ENCODE results near the gene GRK4.
"Not testable (repeated sequence)": the region's sequence is repeated elsewhere in the genome, so short reads cannot be mapped to it uniquely, and the experiment has no call there.

GRK4 gene

DNA sequence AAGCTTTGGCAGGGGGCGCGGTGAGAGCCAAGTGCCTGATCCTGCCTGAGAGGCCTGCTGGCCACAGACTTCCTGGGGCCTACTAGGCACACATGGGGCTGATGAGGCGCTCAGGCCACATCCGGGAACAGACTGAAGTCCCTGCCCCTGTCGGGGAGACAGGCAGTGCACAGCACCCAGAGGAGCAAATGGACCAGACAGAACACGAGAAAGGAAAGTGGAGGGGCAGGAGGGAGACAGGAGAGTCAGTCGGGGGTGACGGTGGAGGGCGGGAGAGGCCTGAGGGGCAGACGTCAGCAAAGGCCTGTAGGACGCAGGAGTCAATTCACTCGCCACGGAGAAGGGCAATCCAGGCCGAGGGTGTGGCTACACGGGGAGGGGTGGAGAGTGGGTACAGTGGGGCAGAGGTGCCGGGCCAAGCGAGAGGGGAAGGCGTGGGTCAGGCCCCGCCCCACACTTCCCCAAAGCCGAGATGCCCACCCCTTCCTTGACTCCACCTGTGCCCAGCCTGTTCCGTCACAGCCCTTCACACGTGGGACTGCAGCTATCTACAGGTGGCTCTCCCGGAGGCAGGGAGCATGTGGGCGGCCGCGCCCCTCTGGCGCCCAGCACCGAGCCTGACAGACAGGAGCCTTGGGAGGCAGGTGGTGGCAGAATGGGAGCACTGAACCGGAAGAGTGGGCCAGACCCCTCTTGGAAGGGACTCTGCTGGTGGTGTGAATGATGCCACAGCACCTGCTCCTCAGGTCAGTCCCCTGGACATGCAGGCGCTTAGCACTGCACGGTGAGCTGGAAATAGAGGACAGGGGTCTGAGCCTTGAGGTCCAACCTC lies 20.6 kb upstream of the GRK4 start:
- no peak for DNase-seq

DNA sequence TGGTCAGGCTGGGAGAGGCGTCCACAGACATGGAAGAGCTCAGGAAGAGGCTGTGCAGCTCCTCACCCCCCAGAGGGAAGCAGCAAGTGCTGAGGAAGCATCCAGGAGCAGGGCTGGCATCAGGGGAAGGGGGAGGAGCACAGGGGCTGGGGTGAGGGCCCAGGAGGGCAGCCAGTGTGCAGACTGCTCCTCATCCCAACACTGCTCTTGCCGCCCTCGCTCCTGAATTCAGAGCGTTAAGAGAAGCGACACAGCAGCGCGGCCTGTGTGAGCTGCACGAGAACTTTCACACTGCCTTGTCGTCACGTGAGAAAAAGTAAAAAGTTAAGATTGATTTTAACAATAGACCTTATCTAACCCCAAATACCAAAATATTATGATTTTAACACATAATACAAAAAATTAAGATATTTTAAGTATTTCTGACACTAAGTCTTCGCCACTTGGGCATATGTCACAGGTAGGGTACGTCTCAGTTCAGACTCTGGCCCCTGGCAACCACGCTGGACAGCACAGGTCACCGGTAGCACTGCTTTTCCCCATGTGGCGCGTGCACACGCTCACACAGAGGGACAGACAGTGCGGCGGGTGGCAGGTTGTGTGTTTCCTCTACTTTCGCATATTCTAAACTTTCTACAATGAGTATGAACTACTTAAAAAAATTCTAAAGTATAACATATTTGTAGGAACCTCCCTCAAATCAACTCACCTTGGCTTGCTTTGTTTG lies 19.8 kb upstream of the GRK4 start:
- no peak for DNase-seq

DNA sequence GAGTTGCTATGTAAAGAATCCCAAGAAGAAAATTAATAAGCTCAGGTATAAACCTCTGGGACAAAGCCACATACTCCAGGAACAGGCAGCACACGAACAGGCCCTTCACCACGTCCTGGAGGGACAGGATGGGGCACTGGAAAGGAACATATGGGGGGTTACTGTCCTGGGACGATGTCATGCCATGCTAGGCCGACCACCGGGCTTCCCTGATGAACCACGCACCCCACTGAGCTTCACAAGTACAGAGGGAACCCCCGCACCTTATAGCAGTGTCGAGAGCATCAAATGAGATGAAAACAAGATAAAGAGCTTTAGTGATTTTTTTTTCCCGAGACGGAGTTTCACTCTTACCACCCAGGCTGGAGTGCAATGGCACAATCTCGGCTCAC lies 19.3 kb upstream of the GRK4 start:
- no peak for DNase-seq

DNA sequence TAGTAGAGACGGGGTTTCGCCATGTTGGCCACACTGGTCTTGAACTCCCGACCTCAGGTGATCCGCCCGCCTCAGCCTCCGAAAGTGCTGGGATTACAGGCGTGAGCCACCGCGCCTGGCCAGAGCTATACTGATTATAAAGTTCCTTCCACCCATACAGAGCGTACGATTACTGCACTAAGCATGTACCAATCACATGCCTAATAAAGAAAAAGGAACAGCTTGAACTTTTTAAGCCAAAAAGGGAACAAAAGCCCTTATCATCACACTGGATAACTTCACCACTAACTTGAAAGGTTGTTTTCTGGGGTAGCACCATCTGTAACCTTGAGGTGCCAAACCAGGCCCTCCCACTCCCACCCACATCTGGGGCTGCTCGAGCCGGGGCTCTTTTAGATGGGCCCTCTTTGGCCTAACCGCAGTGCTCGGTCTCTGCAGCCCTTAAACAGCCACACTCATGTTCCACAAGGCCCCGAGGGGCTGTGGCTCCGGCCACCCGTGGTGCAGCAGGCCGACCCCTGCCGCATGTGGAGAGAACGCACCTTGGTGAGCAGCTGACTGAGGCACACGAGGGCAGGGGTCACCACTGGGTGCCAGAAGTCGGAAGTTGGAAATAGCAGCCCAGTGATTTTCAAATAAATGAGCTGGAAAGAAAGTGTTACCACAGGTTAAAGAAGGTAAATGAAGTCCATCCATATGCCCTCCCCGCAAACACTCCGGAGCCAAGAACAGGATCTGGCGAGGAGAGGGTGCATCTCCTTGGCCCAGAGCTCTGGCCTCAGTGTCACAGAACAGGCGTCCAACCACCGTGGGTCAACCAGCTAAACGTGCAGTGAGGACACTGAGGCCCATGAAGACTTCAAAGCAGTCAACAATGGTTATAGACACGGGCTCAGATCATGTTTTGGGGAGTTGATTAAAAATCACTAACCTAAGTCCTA lies 18.5 kb upstream of the GRK4 start:
- no peak for DNase-seq

DNA sequence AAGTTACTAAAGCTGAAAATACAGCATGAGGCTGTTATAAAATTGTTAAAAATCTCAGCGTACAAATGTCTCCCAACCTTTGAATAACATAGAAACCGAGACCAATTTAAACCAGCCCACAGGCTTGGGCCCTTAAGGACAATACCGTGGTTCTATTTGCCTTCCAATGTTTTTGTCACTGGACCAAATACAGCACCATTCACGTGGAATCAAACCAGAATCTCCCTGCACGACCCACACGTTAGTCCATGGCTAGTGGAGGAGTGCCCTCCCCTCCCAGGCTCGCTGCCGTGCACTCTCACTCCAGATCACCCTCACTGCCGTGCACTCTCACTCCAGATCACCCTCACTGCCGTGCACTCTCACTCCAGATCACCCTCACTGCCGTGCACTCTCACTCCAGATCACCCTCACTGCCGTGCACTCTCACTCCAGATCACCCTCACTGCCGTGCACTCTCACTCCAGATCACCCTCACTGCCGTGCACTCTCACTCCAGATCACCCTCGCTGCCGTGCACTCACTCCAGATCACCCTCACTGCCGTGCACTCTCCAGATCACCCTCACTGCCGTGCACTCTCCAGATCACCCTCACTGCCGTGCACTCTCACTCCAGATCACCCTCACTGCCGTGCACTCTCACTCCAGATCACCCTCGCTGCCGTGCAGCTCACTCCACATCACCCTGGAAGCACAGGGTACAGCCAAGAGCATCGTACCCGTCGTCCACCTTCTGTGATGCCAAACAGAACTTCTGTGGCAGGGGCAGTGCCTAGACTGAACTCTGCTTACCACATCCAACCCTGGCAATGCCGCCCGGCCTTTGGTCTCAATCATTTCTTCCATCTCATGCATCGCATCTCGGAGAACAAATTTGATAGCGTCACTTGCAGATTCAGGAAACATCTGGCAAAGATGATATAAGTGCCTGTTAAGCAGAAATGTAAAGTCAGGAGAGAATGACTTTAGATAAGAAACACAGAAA lies 17.5 kb upstream of the GRK4 start:
- DNase-seq = not testable (repeated sequence)

DNA sequence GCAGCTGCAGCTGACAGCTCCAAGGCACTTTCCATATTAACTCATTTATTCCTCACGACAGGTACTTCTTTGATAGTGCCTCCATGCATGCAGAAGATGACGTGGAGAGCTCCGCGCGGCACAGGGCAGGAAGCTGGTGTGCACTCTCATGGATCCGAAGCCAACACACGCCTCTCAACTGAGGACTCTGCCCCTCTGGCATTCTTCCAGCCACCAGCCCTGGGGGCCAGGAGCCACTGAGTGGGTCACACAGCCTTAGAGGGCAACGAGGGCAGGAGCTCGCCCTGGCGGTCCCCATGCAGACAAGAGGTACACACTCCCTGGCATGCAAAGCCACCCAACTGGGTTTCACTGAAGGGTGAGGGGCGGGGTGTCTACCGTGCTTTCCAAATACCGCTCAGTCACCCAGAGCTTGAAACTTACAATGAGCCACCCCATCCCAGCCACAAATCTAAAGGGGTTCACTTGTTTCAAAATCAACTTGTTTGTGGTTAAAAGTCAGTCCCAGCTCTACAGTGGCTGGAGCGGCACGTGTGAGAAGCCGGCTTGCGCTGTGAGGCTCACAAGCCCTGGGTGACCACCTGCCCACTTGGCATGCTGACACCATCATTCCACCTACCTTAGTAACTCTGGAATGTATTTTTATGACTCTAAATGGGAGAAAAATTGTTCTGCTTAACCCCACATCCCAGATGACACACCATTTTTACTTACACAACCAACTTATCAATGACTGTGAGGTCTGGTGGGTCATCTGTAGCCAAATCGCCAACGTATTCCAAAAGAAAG lies 16.4 kb upstream of the GRK4 start:
- no peak for DNase-seq

DNA sequence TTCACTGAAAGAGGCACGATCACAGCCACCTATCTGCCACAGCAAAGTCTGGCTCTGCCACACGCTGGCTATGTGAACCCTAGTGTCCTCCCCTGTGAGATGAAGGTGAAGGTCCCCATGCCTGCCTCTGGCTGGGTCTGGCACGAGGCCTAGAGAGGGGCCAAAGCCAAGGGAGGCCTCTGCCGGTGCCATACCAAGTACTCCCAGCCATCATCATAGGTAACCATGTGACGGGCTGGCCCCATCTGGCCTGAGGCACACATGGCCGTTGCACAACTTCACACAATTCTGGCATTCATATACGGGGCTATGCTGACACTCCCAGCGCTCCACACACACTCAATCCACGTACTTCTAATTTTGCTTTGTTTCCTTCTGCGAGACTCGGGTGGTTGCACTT lies 15.4 kb upstream of the GRK4 start:
- no peak for DNase-seq

DNA sequence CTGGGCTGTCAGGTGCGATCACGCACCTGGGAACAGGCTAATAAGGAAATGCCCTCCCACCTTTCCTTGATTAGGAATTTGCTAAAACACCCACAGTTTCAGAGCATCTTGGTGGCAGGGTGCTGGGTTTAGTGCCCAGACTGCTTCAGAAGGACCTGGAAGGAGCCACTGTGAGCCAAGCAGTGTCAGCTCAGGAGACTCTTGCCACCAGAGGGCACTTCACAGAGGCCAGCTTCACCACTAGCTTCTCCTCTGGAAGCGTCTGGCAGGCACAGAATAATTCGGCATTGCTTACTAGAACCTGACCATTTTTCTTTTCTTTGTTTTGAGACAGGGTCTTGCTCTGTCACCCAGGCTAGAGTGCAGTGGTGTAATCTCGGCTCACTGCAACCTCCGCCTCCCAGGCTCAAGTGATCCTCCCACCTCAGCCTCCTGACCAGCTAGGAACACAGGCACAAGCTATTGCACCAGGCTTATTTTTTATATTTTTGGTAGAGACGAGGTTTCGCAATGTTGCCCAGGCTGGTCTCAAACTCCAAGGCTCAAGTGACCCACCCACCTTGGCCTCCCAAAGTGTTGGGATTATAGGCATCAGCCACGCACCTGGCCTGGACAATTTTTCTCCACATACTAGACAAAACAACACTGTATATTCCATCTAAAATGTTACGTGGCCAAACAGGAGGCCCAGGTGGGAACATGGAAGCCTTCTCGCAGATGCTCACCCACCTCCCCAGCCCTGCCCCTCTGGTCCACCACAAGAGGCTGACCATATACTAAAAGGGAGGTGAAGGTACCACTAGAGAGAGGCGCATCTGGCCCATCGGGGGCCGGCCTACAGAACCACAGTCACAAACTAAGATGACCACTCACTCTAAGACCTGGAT lies 14.2 kb upstream of the GRK4 start:
- DNase-seq = no peak

DNA sequence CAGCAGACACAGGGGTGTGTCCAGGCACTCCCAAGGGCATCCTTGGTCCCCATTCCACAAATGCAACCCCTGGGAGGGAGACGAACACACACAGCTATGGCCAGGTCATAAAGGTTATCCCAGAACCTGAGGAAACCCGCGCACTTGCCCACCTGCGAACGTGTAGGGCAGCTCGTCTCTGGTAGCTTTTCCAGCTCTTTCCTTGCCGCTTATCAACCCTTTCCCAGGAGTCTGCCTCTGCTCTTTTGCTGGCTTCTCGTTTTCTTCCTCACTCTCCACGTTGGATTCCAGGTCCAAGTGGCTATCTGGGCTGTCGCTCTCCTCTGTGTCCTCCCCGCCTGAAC lies 13.6 kb upstream of the GRK4 start:
- no peak for DNase-seq

DNA sequence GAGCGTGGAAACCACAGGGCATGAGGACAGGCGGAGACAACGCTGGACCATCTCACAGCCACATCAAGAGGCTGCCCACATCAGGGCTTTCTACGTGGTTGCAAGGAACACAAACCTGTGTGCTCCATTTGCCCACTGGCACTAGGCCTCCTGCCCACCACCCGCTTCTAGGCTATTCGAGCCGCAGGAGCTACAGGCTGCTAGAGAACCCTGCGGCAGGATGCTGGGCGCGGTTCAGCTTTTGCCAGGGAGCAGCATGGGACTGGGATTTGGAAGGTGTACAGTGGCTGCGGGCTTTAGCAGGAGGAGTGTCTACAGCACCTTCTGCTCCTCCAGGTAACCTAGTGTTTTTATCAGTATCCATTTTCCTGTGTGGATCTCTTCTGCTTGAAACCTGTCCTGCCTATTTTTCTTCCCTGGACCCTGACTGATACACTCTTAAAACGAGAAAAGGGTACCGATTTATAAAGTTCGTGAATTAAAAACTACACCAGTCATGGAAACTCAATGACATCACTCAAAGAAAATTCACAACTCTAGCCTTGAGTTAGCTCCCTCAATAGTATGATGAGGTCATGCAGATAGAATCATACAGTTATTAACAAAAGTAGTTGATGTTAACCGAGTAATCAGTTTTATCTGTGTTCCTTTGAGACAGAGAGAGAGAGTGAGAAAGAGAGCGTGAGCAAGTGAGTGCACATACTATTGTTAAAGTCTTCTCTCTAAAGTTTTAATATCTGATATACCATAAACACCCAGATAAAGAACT lies 13.0 kb upstream of the GRK4 start:
- DNase-seq = no peak

DNA sequence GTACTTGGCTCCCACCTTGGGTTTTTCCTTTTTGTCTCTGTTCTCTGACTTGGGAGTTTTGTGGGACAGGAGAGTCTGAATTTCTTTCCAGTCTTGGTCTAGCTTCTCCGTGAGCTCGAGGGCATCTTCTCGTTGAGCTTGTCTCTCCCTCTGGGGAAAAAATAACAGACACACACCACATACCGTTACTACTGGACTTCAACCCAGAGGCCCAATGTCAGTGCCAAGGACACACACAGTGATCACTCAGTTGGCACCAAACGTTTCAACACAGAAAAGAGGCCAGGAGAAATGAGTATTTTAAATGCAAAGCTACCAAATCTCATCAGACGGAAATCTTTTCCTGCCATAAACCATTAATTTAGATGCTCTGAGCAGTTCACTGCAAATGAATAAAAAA lies 9.9 kb upstream of the GRK4 start:
- DNase-seq = no peak

DNA sequence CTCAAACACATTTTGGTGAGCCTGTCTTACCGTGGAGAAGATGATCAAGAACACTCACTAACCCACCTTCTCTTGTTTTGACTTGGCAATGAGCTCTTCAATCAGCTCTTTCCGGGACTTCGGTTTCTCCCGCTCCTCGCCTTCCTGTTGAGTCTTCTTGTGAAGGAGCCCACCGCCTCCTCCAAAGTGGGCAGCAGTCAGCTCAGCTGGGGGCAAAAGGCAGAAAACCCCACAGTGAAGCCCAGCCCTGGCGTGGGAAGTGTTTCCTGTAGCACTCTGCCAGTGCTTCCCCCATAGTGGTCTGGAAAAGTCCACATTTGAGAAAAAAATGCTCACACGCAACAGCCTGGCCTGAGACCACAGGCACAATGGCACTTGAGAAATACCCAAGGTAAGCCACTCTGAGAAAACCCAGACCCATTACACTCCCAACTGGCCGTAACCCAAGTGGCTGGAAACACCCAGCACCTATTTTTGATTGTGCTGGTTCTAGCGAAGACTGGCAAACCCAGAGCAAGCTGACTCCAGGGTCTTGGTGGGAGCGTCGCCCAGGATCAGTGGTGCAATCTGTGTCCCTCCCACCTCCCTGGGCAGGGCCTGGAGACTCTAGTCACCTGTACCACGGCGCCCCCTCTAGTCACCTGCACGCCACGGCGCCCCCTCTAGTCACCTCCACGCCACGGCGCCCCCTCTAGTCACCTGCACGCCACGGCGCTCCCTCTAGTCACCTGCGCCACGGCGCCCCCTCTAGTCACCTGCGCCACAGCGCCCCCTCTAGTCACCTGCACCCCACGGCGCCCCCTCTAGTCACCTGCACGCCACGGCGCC lies 8.8 kb upstream of the GRK4 start:
- no peak for DNase-seq

DNA sequence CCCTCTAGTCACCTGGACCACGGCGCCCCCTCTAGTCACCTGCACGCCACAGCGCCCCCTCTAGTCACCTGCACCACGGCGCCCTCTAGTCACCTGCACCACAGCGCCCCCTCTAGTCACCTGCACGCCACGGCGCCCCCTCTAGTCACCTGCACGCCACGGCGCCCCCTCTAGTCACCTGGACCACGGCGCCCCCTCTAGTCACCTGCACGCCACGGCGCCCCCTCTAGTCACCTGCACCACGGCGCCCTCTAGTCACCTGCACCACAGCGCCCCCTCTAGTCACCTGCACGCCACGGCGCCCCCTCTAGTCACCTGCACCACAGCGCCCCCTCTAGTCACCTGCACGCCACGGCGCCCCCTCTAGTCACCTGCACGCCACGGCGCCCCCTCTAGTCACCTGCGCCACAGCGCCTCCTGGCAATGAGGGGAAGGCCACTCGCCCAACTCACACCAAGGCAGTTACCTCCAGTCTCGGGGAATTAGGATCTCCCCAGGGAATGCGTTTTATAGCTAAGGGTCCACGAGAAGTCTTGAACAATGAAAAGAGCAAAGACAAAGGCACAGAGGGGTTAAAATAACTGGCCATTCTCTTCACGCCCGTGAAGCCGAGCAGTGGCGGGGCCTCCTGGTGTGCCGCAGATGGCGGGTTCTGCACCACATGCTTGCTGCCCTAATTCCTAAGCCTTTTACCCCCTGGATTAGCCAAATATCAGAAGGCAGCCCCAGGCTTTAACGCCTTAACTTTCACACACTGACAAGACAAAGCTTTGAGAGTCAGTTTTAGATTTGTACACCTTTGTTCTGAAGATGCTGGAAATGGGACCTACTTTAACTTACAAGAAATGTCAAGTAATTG lies 8.0 kb upstream of the GRK4 start:
- DNase-seq = not testable (repeated sequence)

DNA sequence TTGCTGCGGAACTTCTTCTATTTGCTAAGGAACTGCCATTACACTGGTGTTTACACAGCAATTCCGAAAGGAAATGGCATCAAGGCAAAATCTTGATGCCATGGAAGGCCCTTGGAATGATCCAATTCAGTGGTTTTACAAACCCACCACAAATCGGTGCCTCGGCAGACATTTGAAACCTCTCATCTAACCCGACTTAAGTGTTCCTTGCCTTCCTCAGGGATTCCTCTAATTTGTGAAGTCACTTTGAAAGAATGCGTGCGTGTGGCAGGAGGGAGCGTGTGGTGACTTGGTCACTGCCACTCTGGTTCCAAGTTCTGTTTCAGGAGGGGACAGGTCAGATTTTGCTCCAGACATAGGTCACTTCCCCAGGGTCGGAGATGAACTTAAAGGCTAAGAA lies 4.9 kb upstream of the GRK4 start:
- DNase-seq = no peak

DNA sequence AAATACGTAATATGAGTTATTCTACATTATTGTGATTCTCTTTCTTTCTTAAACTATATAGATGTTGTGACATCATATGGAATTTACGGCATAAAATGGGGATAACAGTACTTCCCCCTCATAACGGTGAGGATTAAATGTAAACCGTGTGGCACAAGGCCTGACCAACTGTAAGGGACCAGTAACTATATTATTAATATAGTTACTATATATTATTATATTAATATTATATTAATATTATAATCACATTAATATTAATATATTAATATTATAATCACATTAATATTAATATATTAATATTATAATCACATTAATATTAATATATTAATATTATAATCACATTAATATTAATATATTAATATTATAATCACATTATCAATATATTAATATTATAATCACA lies 2.9 kb upstream of the GRK4 start:
- DNase-seq = not testable (repeated sequence)

DNA sequence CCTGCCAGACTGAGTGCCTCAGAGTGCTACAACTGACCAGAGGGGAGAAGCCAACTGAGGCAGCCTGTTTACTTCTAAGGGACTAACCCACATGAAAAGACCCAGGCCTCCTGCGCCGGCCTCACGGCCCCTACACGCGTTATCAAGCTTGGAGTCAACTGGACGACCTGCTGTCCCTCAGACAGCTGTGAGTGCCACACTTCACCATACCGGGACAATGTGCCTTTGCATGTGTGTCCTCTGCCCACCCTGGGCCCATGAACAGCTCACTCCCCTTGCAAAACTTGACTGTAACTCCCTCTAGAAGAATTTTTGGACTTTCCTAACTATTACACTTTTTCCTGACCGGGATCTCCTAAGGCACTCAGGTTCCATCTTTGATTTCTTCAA lies 2.0 kb upstream of the GRK4 start:
- DNase-seq = peak; percentile 17

DNA sequence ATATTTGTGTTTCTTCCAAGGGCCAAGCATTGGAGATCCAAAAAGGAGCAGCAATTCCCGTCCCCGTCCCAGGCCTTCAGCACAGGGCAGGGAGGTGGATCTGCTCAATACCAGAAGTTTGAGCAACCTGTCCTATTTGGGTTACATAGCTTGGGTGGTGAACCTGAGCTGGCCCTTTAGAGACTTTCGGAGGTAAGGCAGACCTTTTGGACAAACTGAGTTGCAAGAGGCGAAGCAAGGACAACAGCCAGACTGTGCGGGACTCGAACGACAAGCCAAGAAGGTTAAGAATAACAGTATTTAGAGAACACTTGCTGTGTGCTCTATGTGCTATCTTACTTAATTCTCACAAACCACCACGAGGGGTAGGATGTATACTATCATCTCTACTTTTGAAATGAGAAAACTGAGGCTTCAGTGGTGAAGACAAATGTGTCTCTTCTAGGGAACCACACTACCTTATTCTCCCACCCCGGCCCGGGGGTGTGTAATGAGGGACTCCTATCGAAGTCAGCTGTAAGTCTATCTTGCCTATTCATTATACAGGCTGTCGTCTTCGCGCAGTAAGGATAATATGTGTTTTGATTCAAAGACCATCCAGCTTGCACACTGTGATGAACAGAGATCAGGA lies 1.4 kb upstream of the GRK4 start:
- peak; percentile 24 for DNase-seq

Measured in retina (tissue), 1 donor.